ENCODE results near the gene ARHGAP15.

- TF ChIP-seq POLR2A (IDR thresholded peaks at IDR 0.05): no peak
- TF ChIP-seq, protein P1, sequence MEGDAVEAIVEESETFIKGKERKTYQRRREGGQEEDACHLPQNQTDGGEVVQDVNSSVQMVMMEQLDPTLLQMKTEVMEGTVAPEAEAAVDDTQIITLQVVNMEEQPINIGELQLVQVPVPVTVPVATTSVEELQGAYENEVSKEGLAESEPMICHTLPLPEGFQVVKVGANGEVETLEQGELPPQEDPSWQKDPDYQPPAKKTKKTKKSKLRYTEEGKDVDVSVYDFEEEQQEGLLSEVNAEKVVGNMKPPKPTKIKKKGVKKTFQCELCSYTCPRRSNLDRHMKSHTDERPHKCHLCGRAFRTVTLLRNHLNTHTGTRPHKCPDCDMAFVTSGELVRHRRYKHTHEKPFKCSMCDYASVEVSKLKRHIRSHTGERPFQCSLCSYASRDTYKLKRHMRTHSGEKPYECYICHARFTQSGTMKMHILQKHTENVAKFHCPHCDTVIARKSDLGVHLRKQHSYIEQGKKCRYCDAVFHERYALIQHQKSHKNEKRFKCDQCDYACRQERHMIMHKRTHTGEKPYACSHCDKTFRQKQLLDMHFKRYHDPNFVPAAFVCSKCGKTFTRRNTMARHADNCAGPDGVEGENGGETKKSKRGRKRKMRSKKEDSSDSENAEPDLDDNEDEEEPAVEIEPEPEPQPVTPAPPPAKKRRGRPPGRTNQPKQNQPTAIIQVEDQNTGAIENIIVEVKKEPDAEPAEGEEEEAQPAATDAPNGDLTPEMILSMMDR (IDR thresholded peaks at IDR 0.05): no peak
Observed at GRCh38 chr2:143742581-143742980, 613.4 kb downstream of the ARHGAP15 start.

Measured in esophagus squamous epithelium (tissue), 4 donors.